Liver (tissue), 3 donors: Measurements from ENCODE around the gene BMX.

Experiments
- CTCF ChIP-seq: fragments of 150-350 bp; IDR thresholded peaks from 2 replicates; pipeline ENCODE4 v1.5.1; 2017; ENCODE audit warnings: improper control_type of control experiment, low read depth, low read length; ENCODE audit not compliant: missing input control
- EGR1 ChIP-seq, 2 donors: IDR thresholded peaks; 2 replicates each; pipeline ENCODE4 v1.6.1; 2016 to 2018; ENCODE audit warnings: antibody characterized with exemption in 2 of 2, low read depth in 2 of 2
- GABPA ChIP-seq, 2 donors: IDR thresholded peaks in 1 of 2; conservative IDR thresholded peaks in 1 of 2; 2 replicates each; pipeline ENCODE4 v1.6.1; 2016; ENCODE audit warnings: antibody characterized with exemption in 2 of 2, mild to moderate bottlenecking in 1 of 2, moderate library complexity in 1 of 2
- SP1 ChIP-seq: IDR thresholded peaks from 2 replicates; pipeline ENCODE4 v1.6.1; 2018; ENCODE audit warnings: antibody characterized with exemption, mild to moderate bottlenecking
- TAF1 ChIP-seq: conservative IDR thresholded peaks from 2 replicates; pipeline ENCODE4 v1.6.1; 2016; ENCODE audit warnings: antibody characterized with exemption, mild to moderate bottlenecking
- donor health status: healthy.
- donor health status: healthy.

- TF ChIP-seq GABPA (IDR thresholded peaks at IDR 0.05 in 1 of 2, conservative IDR thresholded peaks at IDR 0.05 in 1 of 2), result no peak
- TF ChIP-seq SP1, result no peak
- TF ChIP-seq EGR1 (IDR thresholded peaks at IDR 0.05; ENCODE audit: low read depth in 2 of 2), result no peak
- no peak for TF ChIP-seq CTCF
- no peak for TF ChIP-seq TAF1
These were observed 29.7 kb downstream of the BMX start for GRCh38 chrX:15530318-15530717.
